RCC 7860 (cell line): ENCODE measurements around the gene POTEH.
"Not testable (repeated sequence)": the region's sequence is repeated elsewhere in the genome, so short reads cannot be mapped to it uniquely, and the experiment has no call there.

Experiments
- DNase-seq: peaks from one replicate; pipeline ENCODE4 v3.0.0-alpha.2; 2015; ENCODE audit warnings: low spot score
- FAIRE-seq: peaks from 2 replicates; lab custom pipeline; 2012; peaks lifted over from hg19 to GRCh38; lab: Jason Lieb, UNC

The POTEH gene

GRCh38 chr22:15689749-15690125 is at the start of gene POTEH:
Gene POTEH, plus strand, starts transcription at chr22:15690026. Its CDS starts 52 bp downstream, at chr22:15690078.
- FAIRE-seq = not testable (repeated sequence)

GRCh38 chr22:15642288-15642861 is 47.5 kb upstream of the POTEH start:
- FAIRE-seq, DNase-seq: not testable (repeated sequence)

More at GRCh38 chr22:15689749-15690125, at the start of gene POTEH:
- not testable (repeated sequence) for DNase-seq

- not testable (repeated sequence) for FAIRE-seq, DNase-seq
Measured at GRCh38 chr22:15651954-15652353, 37.9 kb upstream of the POTEH start.

GRCh38 chr22:15652738-15653137 is 37.1 kb upstream of the POTEH start:
- DNase-seq = not testable (repeated sequence)

DNA sequence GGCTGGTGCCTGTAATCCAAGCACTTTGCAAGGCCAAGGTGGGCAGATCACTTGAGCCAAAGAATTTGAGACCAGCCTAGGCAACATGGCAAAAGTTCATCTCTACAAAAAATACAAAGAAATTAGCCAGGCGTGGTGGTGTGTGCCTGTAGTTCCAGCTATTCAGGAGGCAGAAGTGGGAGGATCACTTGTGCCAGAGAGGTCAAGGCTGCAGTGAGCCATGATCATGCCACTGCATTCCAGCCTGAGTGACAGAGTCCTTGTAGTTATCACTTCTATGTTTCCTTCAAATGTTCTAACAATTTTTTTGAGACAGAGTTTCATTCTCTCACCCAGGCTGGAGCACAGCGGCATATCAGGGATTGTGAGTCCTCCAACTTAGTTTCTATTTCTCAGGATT is 36.6 kb upstream of the POTEH start:
- not testable (repeated sequence) for DNase-seq, FAIRE-seq

More at GRCh38 chr22:15652738-15653137, 37.1 kb upstream of the POTEH start:
- FAIRE-seq = not testable (repeated sequence)

DNA sequence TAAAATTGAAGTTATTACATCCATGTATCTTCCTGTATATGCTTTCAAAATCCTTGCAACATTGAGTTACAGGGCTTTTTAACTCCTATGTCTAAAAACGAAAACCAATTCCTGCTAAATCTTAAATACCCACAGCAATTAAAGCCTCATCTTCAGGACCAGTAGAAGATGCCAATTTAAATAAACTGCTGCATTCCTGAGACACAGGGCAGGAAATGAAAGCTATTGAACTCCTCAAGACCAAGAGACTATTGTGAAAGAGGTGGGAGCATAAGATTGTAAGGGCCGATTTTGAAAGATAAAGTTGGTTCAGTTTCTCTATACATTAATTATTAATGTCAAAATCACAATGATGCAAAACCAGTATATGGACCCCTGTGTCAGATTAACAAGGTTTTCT is 28.7 kb upstream of the POTEH start:
- not testable (repeated sequence) for FAIRE-seq, DNase-seq

GRCh38 chr22:15664682-15665081 is 25.1 kb upstream of the POTEH start:
- FAIRE-seq, DNase-seq: not testable (repeated sequence)

- not testable (repeated sequence) for FAIRE-seq, DNase-seq
Measured at GRCh38 chr22:15665478-15665877, 24.3 kb upstream of the POTEH start.

DNA sequence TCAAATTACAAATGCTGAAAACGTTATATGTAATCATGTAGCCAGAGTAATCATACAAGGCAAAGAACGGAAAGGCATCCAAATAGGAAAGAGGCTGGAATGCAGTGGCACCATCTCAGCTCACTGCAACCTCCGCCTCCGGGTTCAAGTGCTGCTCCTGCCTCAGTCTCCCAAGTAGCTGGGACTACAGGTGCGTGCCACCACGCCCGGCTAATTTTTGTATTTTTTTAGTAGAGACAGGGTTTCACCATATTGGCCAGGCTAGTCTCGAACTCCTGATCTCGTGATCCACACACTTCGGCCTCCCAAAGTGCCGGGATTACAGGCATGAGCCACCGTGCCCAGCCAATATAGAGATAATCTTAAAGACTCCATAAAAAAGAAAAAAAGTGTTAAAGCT is 20.4 kb upstream of the POTEH start:
- FAIRE-seq = not testable (repeated sequence)

DNA sequence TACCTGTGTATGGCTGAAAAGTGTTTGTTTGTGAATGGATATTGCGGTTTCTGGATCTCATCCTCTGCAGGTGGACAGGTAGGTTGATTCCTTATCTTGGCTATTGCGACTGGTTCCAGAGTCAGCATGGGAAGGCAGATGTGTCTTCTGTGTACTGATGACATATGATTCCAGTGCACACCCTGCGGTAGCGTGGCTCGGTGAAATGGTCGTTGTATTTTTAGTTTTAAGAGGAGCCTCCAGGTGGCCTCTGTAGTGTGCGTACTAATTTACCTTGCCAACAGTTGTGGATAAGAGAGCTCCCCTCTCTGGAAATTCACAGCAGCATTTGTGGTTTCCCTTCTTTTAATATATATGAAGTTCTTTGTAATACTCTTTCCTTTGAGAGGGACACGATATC is 10.1 kb upstream of the POTEH start:
- FAIRE-seq = not testable (repeated sequence)

More for the DNA sequence above, 20.4 kb upstream of the POTEH start:
- not testable (repeated sequence) for DNase-seq

DNA sequence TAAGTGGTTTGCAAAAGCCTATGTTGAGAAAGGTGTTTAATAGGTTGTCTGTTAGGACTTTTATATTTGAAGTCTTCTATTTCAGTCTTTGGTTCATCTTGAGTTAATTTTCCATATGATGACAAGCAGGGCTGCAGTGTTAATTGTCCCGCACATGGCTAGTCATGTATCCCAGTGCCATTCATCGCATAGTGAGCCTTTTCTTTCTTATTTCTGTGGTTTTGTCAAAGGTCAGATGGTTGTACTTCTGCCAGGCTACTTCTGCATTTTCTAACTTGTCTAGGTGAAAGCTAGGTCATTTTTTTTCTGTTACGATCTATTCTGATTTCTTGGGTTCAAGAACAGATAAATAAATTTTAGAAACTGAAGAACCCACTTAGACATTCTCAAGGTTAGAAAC is 5.7 kb upstream of the POTEH start:
- not testable (repeated sequence) for DNase-seq, FAIRE-seq

More for the DNA sequence above, 10.1 kb upstream of the POTEH start:
- not testable (repeated sequence) for DNase-seq

- FAIRE-seq = not testable (repeated sequence)
Measured at GRCh38 chr22:15684695-15685094, 5.1 kb upstream of the POTEH start.

DNA sequence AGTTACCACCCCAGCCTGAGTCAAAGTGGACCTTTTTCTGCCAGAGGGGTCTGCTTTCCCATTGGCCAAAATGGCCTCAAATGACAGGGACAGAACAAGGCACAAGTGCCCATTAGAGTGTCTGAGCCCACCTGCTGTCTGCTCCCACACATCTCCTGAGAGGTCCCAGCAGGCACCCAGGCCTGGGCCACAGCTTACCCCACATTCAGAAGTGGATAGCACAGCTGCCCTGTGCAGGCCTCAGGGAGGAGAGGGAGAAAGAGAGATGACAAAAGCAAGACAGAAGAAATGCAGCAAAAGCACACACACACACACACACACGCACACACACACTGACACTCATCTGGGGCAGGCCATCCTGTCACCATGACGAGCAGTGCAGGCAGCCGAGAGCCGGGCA is 4.2 kb upstream of the POTEH start:
- FAIRE-seq, DNase-seq: not testable (repeated sequence)

More at GRCh38 chr22:15684695-15685094, 5.1 kb upstream of the POTEH start:
- DNase-seq = not testable (repeated sequence)

DNA sequence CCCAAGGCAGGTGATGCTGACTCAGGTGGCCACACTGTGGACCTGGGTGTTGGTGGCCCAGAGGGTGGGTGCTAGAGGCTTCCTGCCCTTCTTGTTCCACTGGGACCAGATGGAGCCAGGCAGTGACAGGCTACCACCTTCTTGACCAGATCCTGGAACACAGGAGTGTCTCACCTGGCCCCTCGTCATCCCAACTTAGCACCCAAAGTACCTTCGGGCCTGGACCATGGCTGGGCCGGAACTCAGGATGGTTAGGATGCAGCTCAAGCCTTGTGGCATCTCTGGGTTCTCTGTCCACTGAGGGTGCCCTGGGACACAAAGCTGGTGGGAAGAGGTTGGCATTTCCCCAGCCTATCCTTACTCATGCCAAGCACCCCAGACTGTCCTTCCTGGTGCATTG is 2.7 kb upstream of the POTEH start:
- FAIRE-seq, DNase-seq: not testable (repeated sequence)

GRCh38 chr22:15687676-15688075 is 2.1 kb upstream of the POTEH start:
- not testable (repeated sequence) for DNase-seq, FAIRE-seq

- FAIRE-seq, DNase-seq: not testable (repeated sequence)
Measured at GRCh38 chr22:15688090-15688489, 1.7 kb upstream of the POTEH start.

GRCh38 chr22:15689012-15689748 is 646 bp upstream of the POTEH start:
- DNase-seq, FAIRE-seq: not testable (repeated sequence)

DNA sequence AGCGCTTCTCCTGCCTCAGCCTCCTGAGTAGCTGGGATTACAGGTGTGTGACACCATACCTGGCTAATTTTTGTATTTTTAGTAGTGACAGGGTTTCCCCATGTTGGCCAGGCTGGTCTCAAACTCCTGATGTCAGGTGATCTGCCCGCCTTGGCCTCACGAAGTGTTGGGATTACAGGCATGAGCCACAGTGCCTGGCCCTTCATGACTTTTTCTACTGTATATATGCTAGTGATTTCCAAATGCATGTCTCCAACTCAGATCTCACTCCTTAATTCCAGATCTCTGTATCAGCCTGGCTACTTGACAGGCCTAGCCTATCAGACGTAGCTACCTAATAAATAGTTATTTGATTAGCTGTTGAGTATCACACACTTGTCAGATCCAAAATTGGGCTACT is 23.8 kb downstream of the POTEH start:
- FAIRE-seq = not testable (repeated sequence)

GRCh38 chr22:15714125-15714524 is 24.3 kb downstream of the POTEH start:
- not testable (repeated sequence) for FAIRE-seq, DNase-seq

More for the DNA sequence above, 23.8 kb downstream of the POTEH start:
- not testable (repeated sequence) for DNase-seq

- not testable (repeated sequence) for DNase-seq, FAIRE-seq
Measured at GRCh38 chr22:15721884-15722283, 32.1 kb downstream of the POTEH start.

DNA sequence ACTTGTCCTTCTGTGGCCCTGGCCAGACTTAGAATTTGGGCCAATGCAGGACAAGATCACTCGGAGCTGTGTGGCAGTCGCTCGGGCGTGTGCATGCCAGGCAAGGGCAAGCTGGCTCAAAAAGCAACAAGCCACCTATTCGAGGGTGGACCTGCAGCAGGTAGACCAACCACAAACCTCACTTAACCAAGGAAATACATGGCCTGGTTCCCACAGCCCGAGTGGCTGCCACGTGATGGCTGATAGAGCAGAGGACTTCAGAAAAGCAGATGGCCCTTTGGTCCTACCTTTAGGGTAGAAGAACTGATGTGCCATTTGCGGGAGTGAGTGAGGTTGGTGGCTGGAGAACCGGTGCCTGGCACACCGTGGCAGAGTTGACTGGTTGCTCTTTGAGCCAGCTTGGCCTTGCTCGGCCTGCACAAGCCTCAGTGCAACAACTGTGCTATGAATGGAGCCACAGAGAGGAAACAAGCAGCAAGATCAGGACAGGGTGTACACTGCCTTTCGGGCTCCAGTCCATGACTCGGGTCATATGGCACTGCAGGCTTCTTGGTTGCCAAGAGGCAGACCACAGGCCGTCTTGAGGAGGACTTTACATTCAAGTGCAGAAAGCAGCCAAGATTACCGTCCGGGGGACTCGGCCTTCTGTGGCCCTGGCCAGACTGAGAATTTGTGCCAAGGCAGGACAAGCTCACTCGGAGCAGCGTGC is 39.5 kb downstream of the POTEH start:
- FAIRE-seq = not testable (repeated sequence)

More for the DNA sequence above, 39.5 kb downstream of the POTEH start:
- not testable (repeated sequence) for DNase-seq
